Sciatic nerve (tissue), 2 donors: ENCODE measurements around the gene ACTG1. TPM values are rescaled to one million over a fixed set of nuclear protein-coding genes. Genes with fewer than 3 reads are reported as not detected.

Experiments used
- ATAC-seq: fragments of 200-7000 bp; cut with Tn5 transposase; one replicate; pipeline ENCODE4 v1.9.1; 2020; ENCODE audit warnings: mild to moderate bottlenecking, moderate library complexity
- DNase-seq: peaks from one replicate; pipeline ENCODE4 v3.0.0-alpha.2; 2020; ENCODE audit warnings: low spot score
- intact Hi-C: fragments of 100-400 bp; cut with DNase I; formaldehyde crosslinking; loops from one replicate; pipeline ENCODE4 v1.14.2; 2022
- total RNA-seq: library from RNA; stranded (reverse); fragmentation: NEBNext Ultra II Directional; extraction: Animal tissue kit (Norgen Biotek cat#: 25700); gene quantifications from one replicate; pipeline ENCODE4 v1.2.1, GENCODE V29; 2021
- donor health status: DM: no; HTN: no; CAD: no.
- donor health status: DM: no; HTN: no; CAD: no.

Gene ACTG1
- total RNA-seq, 1 donor from 2014 or later = 2,552 TPM

GRCh38 chr17:81474958-81475357 is 37.6 kb downstream of the ACTG1 start:
- DNase-seq (no peak), ATAC-seq (no peak)
- intact Hi-C loops = no loop called here

GRCh38 chr17:81473019-81473418 is 39.6 kb downstream of the ACTG1 start:
- intact Hi-C loops = no loop called here
- ATAC-seq (no peak), DNase-seq (no peak)

GRCh38 chr17:81471818-81472456 is 40.7 kb downstream of the ACTG1 start:
- ATAC-seq (peak; percentile 99), DNase-seq (peak; percentile 91)
- intact Hi-C loops = no loop called here

- ATAC-seq (peak; percentile 14), DNase-seq (no peak)
- intact Hi-C loops = no loop called here
These were observed 41.4 kb downstream of the ACTG1 start for GRCh38 chr17:81470944-81471817.

GRCh38 chr17:81470270-81470943 is 42.2 kb downstream of the ACTG1 start:
- intact Hi-C loops = no loop called here

GRCh38 chr17:81469266-81469665 is 43.3 kb downstream of the ACTG1 start:
- intact Hi-C loops = no loop called here
- no peak for DNase-seq
- ATAC-seq = no peak

More at GRCh38 chr17:81470270-81470943, 42.2 kb downstream of the ACTG1 start:
- DNase-seq = no peak
- ATAC-seq = no peak

GRCh38 chr17:81468770-81469121 is 43.9 kb downstream of the ACTG1 start:
- intact Hi-C loops = no loop called here
- ATAC-seq (no peak), DNase-seq (no peak)

GRCh38 chr17:81468111-81468769 is 44.4 kb downstream of the ACTG1 start:
- intact Hi-C loops = no loop called here
- DNase-seq (no peak), ATAC-seq (no peak)

GRCh38 chr17:81466564-81467472 is 45.8 kb downstream of the ACTG1 start:
- ATAC-seq (no peak), DNase-seq (no peak)
- intact Hi-C loops = no loop called here

- DNase-seq (no peak), ATAC-seq (no peak)
- intact Hi-C loops = no loop called here
These were observed 46.7 kb downstream of the ACTG1 start for GRCh38 chr17:81465910-81466309.

- intact Hi-C loops = no loop called here
These were observed 48.0 kb downstream of the ACTG1 start for GRCh38 chr17:81464586-81464985.

GRCh38 chr17:81463506-81463905 is 49.1 kb downstream of the ACTG1 start:
- intact Hi-C loops = no loop called here

More at GRCh38 chr17:81464586-81464985, 48.0 kb downstream of the ACTG1 start:
- ATAC-seq (no peak), DNase-seq (no peak)

GRCh38 chr17:81462506-81463125 is 50.0 kb downstream of the ACTG1 start:
- DNase-seq (no peak), ATAC-seq (no peak)
- intact Hi-C loops = no loop called here

More at GRCh38 chr17:81463506-81463905, 49.1 kb downstream of the ACTG1 start:
- ATAC-seq (no peak), DNase-seq (no peak)

- no peak for DNase-seq
- intact Hi-C loops = no loop called here
- no peak for ATAC-seq
These were observed 50.7 kb downstream of the ACTG1 start for GRCh38 chr17:81461607-81462500.

- DNase-seq (no peak), ATAC-seq (no peak)
- intact Hi-C loops = no loop called here
These were observed 51.6 kb downstream of the ACTG1 start for GRCh38 chr17:81460856-81461460.
